GM18868 (cell line): ENCODE measurements around the gene PGBD2.
"Not testable (repeated sequence)": the region's sequence is repeated elsewhere in the genome, so short reads cannot be mapped to it uniquely, and the experiment has no call there.

Experiments used
- ATAC-seq: cut with Tn5 transposase; IDR thresholded peaks from one replicate; pipeline ENCODE4 v1.9.1; 2021; ENCODE audit warnings: mild to moderate bottlenecking, moderate library complexity; ENCODE audit not compliant: unreplicated experiment

Gene PGBD2, protein sequence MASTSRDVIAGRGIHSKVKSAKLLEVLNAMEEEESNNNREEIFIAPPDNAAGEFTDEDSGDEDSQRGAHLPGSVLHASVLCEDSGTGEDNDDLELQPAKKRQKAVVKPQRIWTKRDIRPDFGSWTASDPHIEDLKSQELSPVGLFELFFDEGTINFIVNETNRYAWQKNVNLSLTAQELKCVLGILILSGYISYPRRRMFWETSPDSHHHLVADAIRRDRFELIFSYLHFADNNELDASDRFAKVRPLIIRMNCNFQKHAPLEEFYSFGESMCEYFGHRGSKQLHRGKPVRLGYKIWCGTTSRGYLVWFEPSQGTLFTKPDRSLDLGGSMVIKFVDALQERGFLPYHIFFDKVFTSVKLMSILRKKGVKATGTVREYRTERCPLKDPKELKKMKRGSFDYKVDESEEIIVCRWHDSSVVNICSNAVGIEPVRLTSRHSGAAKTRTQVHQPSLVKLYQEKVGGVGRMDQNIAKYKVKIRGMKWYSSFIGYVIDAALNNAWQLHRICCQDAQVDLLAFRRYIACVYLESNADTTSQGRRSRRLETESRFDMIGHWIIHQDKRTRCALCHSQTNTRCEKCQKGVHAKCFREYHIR

DNA sequence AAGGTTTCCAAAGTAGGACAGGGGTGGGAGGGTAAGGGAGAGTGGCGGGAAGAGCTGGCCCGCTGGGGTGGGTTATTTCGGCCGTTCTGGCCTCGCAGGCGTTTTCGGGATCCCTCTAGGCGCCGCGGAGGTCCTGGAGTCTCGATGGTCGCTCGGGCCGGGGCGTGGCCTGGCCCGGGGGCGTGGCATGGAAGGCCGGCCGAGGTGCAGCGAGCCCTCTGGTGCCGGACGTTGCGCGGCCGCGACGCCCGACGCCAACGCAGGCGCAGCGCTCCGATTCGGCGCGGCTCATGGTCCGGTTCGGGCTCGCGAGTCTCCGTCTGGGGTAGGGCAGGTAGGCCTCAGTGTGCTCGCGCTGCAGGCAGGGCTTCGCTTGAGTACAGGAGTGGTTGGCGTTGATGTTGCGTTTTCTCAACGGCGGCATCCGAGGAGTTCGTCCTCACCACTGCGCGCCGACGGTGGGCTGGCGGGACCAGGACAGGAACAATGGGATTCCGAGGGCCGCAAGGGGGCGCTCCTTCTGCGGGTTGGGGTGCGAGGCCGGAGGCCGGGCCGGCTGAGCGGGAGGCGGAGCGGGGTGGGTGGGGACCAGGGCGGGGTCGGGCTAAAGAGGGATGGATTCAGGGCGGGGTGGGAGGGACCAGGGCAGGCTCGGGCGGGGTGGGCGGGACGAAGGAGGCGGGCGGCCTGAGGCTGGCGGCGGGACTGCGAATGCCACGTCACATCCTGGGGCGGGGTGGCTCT lies at the start of gene PGBD2:
Gene PGBD2 (plus strand): TSS at position 227 of the 744 bp plus-strand sequence. CDS start 7,628 bp downstream, outside the sequence.
- ATAC-seq: peak; percentile 91

DNA sequence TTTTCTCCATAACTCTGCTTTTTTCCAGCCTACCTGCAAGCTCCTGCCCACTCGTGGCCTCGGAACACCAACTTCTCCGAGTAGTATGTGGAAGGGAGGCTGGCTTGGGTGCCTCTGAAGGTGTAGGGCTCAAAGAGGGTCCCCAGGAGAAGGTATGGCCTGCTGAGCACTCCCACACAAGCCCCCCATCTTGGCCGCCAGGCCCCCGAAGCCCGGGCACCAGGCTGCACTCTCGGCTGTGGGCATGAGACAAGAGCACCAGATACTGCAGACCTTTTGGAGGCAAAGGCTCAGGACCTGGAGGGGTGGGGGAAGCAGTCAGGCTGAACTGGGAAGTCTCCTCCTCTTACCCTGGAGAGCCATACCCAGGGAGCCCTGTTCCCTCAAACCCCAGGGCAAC lies 48.8 kb upstream of the PGBD2 start:
- no peak for ATAC-seq

DNA sequence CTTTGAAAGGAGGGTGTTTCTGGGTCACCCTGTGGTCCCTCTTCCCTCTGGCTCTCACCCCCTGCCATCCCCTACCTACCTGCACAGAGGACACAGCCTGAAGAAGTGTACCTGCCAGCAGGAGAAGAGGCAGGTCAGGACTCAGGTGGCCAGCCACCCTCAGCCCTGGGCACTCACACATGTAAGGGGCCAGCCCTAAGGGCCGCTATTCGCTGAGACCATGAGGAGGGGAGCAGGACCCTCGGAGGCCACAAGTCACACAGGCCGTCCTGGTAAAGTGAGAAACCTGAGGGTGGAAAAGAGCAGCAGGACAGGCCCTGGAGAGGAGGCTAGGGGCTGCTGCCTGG lies 48.3 kb upstream of the PGBD2 start:
- ATAC-seq: no peak

DNA sequence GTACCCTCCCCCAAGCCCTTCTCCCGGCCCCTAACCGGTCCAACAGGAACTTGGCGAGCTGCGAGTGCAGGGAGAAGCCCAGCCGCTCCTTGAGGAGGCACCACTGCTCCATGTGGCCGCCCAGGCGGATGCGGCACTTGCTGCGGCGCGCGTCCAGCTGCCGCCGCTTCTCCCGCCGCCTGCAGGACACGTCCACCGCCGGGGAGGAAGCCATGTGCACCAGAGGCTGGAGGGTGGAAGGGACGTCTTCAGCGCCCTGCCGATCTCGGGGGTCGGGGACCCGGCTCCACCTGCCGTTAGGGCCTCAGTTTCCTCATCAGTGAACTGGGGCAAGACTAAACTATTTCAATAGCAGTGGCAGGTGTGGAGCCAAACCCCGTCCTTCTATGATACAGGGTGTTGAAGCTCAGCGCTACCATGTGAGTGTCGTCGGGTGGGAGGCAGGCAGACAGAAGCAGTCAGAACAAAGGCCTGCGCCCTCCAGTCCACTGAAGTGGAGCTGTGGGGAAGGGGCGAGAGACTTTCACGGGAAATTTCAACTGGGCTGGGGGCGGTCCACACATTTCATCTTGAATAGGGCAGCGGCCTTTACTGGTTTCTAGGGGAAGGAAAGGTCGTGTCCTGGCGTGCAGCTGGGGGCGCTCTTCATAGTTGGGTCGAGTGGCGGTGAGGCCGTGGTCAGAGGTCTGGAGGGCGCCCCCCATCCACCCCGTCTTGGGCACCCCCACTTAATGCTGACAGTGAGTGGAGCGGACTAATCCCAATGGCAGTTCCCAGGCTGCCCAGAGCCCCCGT lies 47.7 kb upstream of the PGBD2 start:
- peak; percentile 32 for ATAC-seq

DNA sequence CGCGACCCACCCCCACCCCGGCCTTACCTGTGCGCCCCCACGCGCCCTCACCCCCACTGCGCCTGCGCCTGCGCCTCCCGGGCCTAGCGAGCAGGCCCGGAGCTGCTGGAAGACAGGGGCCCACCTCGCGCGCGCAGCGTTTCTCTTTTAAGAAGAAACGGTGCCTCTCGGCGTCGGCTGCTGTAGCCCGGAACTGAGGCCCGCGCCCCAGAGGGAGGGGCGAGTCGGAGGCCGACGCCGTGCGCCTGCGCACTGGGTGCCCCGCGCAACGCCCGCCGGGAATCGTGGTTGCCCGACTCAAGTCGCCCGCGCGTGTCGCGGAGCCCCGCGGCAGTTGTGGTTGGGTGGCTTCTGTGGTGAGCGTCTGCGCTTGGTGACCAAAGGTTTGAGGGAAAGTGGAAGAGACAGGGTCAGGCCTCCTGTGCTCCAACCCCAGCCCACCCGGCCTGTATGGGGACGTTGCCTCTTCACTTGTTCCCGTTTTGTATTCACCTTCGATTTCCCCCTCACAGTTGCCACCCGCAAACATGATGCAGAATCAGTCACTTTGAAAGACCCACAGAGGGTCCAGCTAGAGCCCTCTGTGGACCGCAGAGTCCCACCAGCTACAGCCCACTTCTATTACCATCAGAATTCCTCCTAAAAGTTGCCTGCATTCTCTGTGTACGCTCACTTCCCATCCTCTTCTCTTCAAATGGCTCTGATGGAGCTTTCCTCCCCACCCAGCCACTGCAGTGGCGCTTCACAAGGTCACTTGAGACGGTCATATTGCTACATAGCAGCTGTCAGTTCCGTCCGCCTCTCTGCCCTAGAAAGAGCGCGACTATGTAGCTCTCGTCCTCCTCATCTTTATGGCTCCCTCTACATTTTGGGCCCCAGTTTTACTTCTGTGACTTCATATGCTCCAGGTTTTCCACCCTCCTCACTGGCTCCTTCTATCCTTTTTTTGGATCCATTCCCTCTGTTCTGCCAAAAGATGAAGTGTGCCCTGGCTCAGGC lies 46.8 kb upstream of the PGBD2 start, which contains the start of gene ZNF692:
Gene ZNF692 (minus strand): TSS at position 195 of the 999 bp plus-strand sequence. CDS start 776 bp downstream, outside the sequence.
- peak; percentile 74 for ATAC-seq

DNA sequence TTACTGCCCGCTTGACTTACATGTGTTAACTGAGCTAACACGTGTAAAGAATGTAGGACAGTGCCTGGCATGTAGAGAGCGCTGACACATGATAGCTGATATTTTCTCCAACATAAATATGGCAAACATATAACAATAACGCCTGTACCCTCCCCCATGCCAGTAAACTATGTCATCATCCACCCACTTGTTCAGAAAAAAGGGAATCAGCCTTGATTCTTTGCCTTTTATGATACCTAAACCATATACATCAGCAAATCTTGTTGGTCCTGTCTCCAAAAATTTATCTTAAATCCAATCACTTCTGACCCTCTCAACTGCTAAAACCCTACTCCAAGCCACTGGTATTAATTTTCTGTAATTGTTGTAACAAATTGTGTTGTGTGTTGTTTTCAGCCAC lies 46.0 kb upstream of the PGBD2 start:
- ATAC-seq: no peak

DNA sequence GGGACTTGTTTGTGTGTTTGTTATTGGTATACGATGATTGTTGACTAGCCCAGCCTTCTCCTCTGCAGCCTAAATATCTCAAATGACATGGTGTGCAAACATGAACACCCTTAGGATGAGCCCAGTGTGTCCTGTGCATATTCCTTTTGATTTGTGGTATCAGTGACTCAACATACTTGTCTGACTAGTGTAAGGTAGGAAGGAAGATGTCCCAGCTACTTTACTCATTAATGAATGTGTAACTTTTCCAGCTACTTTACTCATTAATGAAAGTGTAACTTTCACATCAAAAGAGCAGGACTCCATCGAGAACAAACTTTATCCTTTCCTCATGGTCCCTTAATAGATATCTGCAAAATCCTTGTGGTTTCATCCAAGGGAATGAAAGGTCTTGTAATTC lies 44.4 kb upstream of the PGBD2 start:
- ATAC-seq: no peak

DNA sequence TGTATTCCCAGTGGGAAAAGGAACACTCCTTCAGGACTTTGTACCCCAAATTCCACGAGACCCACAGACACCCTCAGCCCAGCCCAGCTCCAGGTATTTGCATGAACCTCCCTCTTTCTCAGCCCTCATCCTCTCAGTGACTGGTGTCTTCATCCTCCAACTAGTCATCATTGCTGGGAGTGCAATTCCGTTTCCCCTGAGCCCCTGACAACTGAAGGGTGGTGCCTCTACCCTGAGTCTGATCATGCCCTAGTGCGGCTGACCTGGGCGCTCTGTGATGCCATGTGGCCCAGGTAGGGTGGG lies 43.4 kb upstream of the PGBD2 start:
- ATAC-seq: peak; percentile 6

DNA sequence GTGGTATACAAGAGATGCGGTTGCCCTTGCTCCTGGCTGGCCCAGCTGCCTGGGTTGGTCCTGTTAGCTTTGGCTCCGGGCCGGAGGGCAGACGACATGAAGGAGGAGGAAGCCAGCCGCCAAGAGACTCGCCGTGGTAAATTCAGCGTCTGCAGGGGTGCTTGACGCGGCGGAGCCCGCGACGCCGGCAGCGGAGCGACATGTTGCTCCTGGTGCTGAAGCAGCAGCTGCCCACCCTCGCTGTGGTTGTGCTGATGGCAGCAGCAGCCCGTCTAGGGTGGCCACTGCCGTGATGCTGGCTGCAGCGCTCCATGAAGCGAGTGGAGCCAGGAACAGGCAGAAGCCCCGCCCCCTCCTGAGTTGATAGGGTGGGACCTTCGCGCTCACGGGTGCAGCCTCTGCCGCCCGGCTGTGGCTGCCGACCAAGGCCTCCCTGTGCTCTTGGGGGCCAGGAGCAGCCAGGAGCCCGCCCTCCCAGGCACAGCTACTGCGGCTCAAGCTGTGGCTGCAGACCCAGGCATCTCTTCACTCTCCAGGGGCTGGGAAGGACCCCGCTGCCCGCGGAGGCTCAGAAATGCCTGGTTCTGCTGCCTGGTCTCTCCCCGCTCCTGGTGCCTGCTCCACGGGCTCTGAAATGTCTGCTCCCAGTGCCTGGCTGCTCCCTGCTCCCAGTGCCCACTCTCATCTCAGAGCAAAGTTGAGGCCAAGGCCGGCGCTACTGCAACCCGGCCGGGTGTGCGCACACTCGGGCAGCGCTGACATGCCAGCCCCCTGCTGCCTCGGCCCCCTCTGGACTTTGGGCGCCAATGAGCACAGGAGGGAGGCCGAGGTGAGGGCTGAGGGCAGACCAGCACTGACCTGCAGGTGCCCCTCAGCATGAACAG lies 42.8 kb upstream of the PGBD2 start:
- ATAC-seq: peak; percentile 70

DNA sequence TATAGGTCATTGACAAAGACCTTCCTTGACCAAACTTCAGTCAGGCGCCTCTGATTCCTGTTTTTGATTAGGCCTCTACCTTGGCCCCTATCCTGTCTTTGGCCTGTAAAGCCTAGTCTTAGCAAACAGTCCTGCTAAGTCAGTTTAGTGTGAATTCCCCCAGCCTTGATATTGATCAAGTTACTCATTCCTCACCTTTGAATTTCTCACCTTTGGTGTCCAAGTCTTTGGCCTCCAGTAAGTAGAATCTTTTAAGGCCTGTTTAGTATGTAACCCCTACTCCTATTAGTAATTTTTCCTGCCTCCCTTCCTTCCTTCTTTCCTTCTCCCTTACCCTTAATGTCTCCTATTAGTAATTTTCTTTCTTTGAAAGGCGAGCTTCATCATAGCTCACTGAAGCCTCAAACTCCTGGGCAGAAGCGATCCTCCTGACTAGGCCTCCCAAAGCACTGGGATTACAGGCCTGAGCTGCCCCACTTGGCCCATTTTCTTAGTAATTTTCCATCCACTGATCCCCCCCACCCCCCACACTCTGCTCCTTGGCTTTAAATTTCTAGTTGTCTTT lies 34.1 kb upstream of the PGBD2 start:
- ATAC-seq: no peak

DNA sequence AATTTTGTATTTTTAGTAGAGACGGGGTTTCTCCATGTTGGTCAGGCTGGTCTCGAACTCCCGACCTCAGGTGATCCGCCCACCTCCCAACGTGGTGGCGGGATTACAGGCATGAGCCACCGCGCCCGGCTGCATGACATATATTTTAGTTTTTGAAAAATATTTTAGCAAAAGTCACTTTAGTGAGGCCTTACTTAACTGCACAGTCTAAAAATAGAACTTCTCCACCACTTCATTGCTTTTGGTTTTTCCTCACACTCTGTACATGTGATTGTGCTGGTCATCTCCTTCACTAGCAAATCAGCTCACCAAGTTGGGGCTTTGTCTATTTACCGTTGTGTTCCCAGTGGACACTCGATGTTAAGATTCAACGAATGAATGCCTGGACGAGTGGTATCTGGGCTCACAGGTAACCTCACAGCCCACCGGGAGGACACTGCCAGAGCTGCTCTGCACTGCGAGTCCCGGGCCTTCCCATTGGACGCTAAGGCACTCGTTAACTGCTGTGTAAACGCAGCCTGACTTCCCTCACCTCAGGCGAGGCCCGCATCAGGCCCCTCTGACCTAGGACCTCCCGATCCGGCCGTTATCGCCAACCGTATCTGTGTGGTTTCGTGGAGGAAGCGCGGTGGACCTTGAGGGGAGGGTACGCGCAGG lies 33.2 kb upstream of the PGBD2 start:
- peak; percentile 36 for ATAC-seq

DNA sequence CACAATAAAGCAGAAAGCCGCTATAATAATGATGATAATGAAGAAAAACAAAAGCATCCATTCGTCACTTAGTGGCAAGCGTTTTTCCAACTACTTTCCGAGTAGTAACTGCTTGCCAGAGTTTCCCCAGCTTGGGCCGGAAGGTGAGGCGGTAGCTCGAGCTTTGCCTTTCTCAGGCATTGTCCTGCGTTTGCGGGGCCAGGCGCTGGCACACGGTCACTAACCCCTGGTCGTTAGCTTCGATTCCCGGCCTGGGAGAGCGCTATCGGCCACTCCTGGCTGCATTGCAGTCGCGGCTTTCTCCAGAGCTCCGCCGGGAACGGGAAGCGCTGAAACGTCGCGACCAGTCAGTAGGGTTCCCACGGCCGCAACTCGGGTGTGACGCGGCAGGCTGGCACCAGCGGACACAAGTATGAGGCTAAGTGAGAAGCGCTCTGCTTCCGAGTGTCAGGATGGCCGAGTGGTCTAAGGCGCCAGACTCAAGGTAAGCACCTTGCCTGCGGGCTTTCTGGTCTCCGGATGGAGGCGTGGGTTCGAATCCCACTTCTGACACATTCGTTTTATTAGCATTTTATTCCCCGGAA lies 32.5 kb upstream of the PGBD2 start:
- peak; percentile 75 for ATAC-seq

DNA sequence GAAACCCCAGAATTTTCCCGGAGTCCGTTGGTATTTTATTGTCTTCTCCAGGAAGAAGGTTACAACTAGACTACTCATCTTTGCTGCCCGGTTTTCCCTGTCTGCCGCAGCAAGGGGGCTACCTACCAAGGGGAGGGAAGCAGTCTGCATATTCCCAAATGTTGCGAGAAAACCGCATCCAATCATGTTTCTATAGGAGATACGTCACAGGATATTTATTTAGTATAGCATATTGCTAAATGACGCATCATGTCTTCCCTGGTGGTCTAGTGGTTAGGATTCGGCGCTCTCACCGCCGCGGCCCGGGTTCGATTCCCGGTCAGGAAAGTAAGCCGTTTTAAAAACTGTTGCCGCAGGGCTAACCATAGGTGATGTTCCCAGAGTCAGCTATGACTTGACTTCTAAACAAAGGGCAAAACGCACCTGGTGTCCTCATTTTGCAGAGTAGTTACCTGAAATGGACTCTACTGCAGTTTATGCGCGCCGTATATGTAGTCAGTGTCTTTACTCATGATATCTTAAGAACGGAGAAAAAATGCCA lies 32.0 kb upstream of the PGBD2 start:
- peak; percentile 70 for ATAC-seq

DNA sequence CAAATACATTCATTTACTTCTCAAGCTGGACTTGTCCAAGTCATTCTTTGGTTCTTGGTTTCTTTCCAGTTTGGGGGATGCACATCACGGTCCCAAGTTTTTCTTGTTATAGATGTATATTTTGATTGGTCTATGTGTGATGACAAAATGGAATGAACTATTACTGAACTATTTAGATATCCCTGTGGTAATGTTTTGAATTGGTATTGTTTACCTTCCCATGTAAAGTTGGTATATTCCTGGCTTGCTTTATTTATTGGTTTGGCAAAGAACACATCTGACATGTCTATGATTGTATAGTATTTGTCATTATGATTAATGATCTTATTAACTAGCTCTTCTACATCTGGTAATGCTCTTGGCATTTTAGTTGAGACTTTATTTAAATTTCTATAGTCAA lies 24.8 kb upstream of the PGBD2 start:
- ATAC-seq: no peak

DNA sequence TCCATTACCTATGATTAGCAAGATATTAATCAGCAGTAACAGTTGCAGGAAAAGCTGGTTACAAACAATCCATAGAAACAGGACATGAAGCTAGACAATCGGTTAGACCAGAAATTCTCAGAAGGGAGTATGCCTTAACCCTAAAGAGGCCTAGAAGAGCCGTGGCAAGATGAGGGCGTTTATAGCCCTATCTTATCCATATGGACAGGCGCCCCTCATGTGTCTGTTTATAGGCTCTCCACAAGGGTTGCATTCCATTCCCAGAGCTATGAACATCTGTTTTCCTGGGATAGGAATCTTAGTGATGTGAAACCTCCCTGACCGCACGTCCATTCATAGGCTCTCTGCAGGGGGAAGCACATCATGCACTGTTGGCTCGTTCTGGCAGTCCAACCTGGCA lies 23.6 kb upstream of the PGBD2 start:
- not testable (repeated sequence) for ATAC-seq

DNA sequence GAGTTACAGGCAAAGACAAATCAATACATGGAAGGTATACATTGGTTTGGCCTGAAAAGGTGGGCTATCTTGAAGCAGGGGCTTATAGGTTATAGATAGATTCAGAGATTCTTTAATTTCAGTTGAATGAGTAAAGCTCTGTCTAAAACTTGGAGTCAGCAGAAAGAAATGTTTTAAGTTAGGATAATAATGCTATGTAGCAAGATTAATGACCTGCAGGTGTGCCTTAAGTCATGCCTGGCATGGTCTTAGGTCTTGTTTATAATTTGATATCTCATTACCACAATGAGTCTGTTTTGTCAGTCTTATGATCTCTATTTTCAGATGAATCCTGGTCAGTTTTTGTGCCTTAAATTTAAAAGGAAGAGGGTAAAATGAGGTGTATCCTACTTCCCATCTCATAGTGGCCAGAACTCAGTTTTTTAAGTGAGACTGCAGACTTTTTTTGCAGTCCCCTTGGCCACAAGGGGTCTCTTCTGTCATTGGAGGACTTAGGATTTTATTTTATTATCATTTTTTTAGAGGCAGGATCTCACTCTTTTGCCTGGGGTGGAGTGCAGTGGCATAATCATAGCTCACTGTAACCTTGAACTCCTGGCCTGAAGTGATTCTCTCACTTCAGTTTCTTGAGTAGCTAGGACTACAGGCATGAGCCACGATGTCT lies 21.3 kb upstream of the PGBD2 start:
- no peak for ATAC-seq

DNA sequence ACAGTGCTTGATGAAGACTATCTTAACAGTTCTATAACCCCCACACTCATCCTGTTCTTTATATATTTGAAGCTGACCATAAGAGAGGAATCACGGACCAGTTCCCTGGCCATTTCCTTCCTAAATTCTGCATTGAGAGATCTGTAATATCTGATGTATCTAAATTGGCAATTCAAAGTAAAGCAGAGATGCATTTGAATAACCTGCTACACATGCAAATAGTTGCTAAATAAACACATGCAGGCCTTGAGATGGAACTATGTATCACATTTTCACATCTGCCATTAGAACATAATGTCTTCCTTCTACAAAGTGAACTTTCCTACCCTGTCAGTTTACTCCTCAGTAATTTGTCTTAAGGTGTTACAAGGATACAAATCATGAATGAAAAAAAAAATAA lies 20.4 kb upstream of the PGBD2 start:
- ATAC-seq: no peak
